GM12874 (cell line): ENCODE measurements around the gene MAL.

ENCODE experiments used
- TF ChIP-seq, protein P1 (sequence below): IDR thresholded peaks from 2 replicates; pipeline ENCODE4 v1.5.1; 2011; ENCODE audit warnings: low read depth, mild to moderate bottlenecking, control low read depth, low read length, moderate library complexity; ENCODE audit not compliant: insufficient read depth

Gene MAL

DNA sequence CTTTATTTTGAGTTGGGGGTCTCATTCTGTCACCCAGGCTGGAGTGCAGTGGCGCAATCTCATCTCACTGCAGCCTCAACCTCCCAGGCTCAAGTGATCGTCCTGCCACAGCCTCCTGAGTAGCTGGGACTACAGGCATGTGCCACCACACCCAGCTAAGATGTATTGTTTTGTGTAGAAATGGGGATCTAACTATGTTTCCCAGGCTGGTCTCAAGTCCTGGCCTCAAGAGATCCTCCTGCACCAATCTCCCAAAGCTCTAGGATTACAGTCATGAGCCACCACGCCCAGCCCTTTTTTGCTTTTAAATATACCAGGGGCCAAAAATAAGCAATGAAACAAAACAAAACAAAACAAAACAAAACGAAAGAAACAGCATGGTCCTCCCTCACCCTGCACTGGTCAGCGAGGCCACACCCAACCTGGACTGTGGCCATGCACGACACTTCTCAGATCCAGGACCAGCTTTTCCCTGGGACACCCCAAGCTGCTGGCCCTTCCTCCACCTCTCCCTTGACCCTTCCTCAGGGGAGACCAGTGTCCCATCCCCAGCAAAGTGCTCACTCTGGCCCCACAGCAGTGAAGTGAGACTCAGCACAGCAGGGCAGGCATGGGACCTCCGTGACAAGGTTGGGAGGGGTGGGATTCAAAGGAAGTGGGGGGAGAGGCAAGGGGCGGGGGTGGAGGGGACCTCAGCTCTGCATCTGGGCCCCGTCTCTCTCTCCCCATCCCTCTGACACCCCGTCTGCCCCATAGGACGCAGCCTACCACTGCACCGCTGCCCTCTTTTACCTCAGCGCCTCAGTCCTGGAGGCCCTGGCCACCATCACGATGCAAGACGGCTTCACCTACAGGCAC, 23.5 kb downstream of the MAL start:
- TF ChIP-seq, protein P1, sequence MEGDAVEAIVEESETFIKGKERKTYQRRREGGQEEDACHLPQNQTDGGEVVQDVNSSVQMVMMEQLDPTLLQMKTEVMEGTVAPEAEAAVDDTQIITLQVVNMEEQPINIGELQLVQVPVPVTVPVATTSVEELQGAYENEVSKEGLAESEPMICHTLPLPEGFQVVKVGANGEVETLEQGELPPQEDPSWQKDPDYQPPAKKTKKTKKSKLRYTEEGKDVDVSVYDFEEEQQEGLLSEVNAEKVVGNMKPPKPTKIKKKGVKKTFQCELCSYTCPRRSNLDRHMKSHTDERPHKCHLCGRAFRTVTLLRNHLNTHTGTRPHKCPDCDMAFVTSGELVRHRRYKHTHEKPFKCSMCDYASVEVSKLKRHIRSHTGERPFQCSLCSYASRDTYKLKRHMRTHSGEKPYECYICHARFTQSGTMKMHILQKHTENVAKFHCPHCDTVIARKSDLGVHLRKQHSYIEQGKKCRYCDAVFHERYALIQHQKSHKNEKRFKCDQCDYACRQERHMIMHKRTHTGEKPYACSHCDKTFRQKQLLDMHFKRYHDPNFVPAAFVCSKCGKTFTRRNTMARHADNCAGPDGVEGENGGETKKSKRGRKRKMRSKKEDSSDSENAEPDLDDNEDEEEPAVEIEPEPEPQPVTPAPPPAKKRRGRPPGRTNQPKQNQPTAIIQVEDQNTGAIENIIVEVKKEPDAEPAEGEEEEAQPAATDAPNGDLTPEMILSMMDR, result no peak

DNA sequence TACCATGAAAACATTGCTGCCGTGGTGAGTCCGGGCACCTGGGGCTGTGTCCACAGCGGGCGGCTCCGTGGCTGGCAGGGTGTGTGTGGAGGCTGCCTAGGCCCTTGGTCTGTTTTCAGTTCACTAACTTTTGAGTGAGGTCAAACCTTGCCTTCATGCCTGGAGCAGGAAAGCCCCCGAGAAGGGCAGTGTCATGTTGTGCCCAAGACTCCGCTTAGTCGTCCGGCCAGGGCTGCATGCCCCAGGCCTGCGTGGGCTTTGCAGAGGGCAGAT, 24.1 kb downstream of the MAL start:
- TF ChIP-seq, protein P1, result no peak

DNA sequence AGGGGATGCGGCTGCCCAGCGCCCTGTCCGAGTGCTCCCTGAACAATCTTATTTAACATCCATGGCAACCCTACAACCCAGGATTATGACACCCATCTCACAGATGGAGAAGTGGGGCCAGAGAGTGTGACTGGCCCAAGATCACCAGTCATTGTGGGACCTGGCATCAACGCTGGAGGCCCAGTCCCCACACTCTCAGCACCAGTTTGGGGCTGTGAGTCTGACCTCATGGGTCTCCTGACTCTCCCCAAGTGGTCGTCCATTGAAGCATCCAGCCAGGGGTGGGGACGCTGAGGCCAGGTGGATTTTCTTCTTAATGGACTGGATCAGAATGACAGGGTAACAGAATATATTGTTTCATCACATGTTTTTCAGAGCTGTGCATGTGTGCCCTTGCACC, 24.5 kb downstream of the MAL start:
- TF ChIP-seq, protein P1, result no peak

DNA sequence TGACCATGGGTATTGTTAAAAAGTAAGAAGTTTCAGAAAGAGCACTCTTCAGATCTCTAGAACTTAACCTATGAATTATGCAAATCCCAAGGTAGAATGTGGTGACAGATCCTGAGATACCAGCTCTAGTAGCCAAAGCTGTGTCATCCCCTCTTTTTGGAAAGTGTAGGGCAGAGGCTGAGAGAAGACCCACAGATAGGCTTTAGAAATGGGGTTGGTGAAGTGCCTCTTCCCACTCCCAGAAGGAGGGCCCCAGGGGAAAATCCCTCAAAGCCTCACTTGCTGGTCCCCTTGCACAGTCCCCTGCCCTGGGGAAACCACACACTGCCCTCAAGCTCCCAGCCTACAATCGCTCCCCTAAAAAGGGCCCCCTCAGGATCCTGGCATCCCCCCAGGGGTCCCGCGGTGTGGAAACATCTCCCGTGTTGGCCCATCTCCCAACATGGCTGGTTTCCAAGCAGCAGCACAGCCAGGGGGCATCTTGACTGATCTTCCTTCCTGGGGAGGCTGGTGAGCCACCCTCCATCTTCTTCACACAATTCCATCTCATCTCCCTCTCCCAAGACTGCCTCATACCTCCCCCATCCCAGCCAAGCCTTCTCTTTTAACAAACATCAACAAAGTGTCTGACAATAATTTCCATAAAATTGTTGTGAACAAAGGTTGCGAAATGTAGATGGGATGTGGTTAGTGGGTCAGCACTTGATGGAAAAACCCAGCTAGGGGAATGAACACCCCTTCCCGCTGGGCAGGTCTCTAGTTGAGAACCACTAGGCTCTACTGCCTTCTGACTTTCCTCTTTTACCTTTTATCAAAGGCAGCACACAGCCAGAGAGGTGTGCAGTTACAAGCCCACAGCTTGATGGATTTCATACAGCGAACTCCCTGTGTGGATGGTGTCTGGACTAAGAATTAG, 25.1 kb downstream of the MAL start:
- TF ChIP-seq, protein P1, result no peak

DNA sequence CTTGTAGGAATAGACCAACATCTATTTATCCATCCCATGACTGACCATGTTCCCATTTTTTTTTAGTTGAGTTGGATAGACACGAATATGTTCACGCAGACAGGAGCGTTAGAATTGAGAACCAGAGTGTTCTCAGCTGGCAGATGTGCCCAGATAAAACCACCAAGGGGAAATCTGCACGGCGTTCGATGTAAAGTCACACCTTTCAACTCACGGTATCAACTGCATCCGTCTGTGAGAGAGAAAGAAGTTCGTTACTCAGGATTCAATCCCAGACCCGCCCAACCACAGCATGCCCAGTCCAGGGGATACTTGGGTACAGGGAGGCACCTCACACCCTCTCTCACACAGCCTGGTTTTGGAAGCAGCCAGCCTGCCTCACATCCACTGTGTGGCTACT, 26.1 kb downstream of the MAL start:
- TF ChIP-seq, protein P1, result no peak

DNA sequence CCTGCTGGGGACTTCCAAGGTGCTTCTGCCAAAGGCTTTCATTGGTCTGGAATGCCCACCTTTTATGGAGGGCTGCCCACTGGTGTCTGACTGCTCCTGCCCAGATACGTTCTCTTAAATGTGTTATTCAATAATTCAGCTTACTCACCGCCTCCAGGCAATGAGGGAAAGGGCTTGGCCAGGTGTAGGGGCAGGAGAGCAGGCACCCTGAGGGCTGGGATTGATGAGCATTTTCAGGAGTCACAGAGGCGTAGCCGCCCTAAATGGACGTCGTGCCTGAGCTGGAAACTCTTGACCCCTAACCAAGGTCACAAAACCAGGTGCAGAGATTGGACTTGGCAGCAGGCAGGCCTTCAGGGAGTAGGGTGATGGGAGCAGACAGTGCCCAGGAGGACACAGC, 26.8 kb downstream of the MAL start:
- TF ChIP-seq, protein P1, result no peak

DNA sequence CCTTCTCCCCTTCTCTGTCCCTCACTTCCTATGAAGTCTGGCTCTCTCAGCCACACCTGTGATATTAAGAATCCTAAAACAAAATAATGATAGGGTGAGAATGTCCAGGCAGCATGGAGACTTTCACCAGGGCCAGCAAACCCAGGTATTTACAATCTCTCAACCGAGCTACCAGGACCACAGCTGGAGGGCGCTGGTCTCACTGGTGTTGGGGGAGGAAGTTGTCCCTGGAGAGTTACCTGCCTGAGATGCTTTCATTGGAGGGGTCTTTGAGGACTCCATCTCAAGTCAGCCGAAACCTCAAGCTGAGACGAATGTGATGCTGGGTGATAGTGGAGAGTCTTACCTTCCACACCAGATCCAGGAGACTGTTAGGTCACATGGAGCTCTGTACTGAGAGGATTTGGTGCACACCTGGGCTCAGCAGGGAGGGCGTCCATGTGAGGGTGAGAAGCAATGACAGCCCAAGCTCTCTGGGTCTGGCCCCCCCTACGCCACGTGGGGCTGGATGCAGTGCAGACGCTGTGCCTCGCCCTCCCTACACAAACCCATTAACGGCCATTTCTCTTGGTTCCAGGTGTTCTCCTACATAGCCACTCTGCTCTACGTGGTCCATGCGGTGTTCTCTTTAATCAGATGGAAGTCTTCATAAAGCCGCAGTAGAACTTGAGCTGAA, 27.4 kb downstream of the MAL start:
- TF ChIP-seq, protein P1, result no peak
